ENCODE data around the gene TJP1. TPM values are rescaled to one million over a fixed set of nuclear protein-coding genes. Genes with fewer than 3 reads are reported as not detected.

Gene TJP1
- polyA plus RNA-seq, 1 experiment = 99.6 TPM

- CTCF ChIA-PET = interaction anchor here (6.0 to 6.6 kb wide), 2 partner anchors 174 to 324 kb away, joined by 85 to 126 read pairs; no protein-coding TSS in a partner anchor
- POLR2A ChIA-PET = interaction anchor here (1.0 kb wide), 1 partner anchor 175 kb away, joined by 3 read pairs; no protein-coding TSS in a partner anchor
- no peak for TF ChIP-seq CTCF (IDR thresholded peaks at IDR 0.05; ENCODE audit: low read depth, low read length)
Observed at GRCh38 chr15:29750754-29751153, 71.5 kb downstream of the TJP1 start.

DNA sequence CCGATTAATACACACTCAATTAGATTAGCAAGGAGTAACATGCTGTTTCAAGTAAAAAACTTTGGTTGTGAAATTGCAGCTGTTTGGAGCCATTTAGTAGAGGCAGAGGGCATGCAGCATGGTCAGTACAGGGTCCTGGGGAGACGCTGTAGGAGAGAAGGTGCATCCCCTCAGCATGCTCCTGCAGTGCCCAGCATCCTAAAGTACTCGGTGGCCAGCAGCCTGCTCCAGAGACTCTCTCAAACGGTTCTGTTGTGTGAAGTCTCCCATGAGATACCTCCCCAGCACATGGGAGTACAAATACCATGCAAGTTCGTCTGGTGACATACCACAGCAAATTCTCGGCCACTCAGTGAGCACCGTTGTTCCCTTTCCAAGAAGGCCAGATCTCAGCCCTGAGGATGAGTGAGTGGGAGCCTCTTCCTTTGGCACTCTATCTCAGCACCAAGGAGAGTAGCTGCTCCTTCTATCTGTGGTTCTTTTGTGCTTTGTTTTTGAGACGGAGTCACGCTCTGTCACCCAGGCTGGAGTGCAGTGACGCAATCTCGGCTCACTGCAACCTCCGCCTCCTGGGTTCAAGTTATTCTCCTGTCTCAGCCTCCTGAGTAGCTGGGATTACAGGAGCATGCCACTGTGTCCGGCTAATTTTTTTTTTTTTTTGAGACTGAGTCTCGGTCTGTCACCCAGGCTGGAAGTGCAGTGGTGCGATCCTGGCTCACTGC is 72.7 kb downstream of the TJP1 start:
- CTCF ChIA-PET = interaction anchor here (0.7 to 6.6 kb wide), 7 partner anchors 9 to 325 kb away, joined by 3 to 126 read pairs (median 10); no protein-coding TSS in a partner anchor
- Histone ChIP-seq H3K4me3 (ENCODE audit: low read depth, low read length) (no peak overlapping the region), H3K9me3 (ENCODE audit: control insufficient read depth, insufficient read depth, low read length) (no peaks in the 10 kb centered on the region), H3K27ac (ENCODE audit: low read depth, low read length) (no peak overlapping the region), H3K27me3 (ENCODE audit: control insufficient read depth, insufficient read depth, low read length) (no peaks in the 10 kb centered on the region)
- no peak for DNase-seq (ENCODE audit: low read depth, low spot score)
- POLR2A ChIA-PET = interaction anchor here (0.7 to 1.0 kb wide), 3 partner anchors 9 to 229 kb away, joined by 4 read pairs; no protein-coding TSS in a partner anchor
- TF ChIP-seq CTCF (IDR thresholded peaks at IDR 0.05; ENCODE audit: low read depth, low read length) = no peak

More at GRCh38 chr15:29750754-29751153, 71.5 kb downstream of the TJP1 start:
- H3K27ac ChIP-seq (ENCODE audit: low read depth, low read length) = no peak overlapping the region
- H3K9me3 ChIP-seq (ENCODE audit: control insufficient read depth, insufficient read depth, low read length) = no peaks in the 10 kb centered on the region
- H3K4me3 ChIP-seq (ENCODE audit: low read depth, low read length) = no peak overlapping the region
- no peak for DNase-seq (ENCODE audit: low read depth, low spot score)
- no peaks in the 10 kb centered on the region for H3K27me3 ChIP-seq (ENCODE audit: control insufficient read depth, insufficient read depth, low read length)

DNA sequence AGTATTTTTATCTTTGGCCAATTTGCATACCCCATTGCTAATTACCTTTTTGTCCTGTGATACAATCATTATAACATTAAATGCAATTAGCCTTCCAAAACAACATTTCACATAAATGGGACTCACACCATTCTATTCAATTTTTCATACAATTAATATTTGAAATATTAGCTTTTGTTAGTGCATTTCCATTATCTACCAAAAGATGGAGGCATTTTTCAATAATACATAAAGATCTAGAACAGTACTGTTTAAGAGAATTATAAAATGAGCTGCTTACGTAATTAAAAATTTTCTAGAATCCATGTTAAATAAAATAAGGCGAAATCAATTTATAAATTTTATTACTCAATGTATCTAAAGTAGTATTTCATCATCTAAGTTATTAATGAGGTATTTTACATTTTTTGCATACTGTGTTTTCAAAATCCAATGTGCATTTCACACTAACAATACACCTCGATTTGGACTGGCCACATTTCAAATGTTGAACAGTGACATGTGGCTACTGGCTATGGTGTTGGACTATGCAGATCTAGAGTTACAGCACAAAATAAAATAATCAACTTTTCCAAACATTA is 74.3 kb downstream of the TJP1 start:
- H3K27me3 ChIP-seq (ENCODE audit: control insufficient read depth, insufficient read depth, low read length) = no peaks in the 10 kb centered on the region
- ChIA-PET POLR2A (no interaction called here), CTCF (interaction anchor here (0.5 to 6.6 kb wide), 23 partner anchors 9 to 330 kb away, joined by 3 to 126 read pairs (median 3); no protein-coding TSS in a partner anchor)
- H3K4me3 ChIP-seq (ENCODE audit: low read depth, low read length) = no peak overlapping the region
- peak; percentile 46 for TF ChIP-seq CTCF (IDR thresholded peaks at IDR 0.05; ENCODE audit: low read depth, low read length)
- no peaks in the 10 kb centered on the region for H3K9me3 ChIP-seq (ENCODE audit: control insufficient read depth, insufficient read depth, low read length)
- no peak overlapping the region for H3K27ac ChIP-seq (ENCODE audit: low read depth, low read length)
- no peak for DNase-seq (ENCODE audit: low read depth, low spot score)

DNA sequence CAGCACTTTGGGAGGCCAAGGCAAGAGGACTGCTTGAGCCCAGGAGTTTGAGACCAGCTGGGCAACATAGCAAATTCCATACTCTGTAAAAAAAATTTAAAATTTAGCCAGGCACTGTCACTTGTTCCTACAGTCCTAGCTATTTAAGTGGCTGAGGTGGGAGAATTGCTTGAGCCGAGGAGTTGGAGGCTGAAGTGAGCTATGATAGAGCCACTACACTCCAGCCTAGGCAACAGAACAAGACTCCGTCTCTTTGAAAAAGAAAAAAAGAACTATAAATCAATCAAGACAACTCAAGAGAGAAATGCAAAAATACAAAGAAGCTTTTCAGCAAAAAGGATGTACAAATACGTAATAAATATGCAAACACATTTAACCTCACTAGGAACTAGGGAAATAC is 78.8 kb downstream of the TJP1 start:
- ChIA-PET POLR2A (interaction anchor here (1.2 kb wide), 1 partner anchor 54 kb away, joined by 3 read pairs; no protein-coding TSS in a partner anchor), CTCF (interaction anchor here (1.3 kb wide), 1 partner anchor 182 kb away, joined by 6 read pairs; no protein-coding TSS in a partner anchor)
- no peak for TF ChIP-seq CTCF (IDR thresholded peaks at IDR 0.05; ENCODE audit: low read depth, low read length)
- H3K4me3 ChIP-seq (ENCODE audit: low read depth, low read length) = no peak overlapping the region
- H3K9me3 ChIP-seq (ENCODE audit: control insufficient read depth, insufficient read depth, low read length) = no peaks in the 10 kb centered on the region
- H3K27me3 ChIP-seq (ENCODE audit: control insufficient read depth, insufficient read depth, low read length) = no peaks in the 10 kb centered on the region
- H3K27ac ChIP-seq (ENCODE audit: low read depth, low read length) = no peak overlapping the region
- DNase-seq (ENCODE audit: low read depth, low spot score) = no peak
